Keratinocyte (primary cell): ENCODE results near the gene CBARP. TPM values are rescaled to one million over a fixed set of nuclear protein-coding genes. Genes with fewer than 3 reads are reported as not detected.

Experiments
- DNase-seq: peaks from one replicate; pipeline ENCODE4 v3.0.0-alpha.2; 2011; ENCODE audit warnings: low read depth, missing footprints, low spot score
- FAIRE-seq: peaks from 2 replicates; lab custom pipeline; 2011; peaks lifted over from hg19 to GRCh38; lab: Jason Lieb, UNC
- H2AFZ ChIP-seq: 2 replicates; pipeline ENCODE4 v1.6.0; 2012; ENCODE audit warnings: low read length, control low read depth, inconsistent platforms; ENCODE audit not compliant: control insufficient read depth
- H3K27ac ChIP-seq: 2 replicates; pipeline ENCODE4 v1.5.1; 2011; ENCODE audit warnings: low read length; ENCODE audit not compliant: control insufficient read depth, insufficient read depth
- H3K27me3 ChIP-seq: 3 replicates; pipeline ENCODE4 v1.6.0; 2011; ENCODE audit warnings: low read length; ENCODE audit not compliant: control insufficient read depth, insufficient read depth; ENCODE audit errors: extremely low read depth
- H3K36me3 ChIP-seq, 2 experiments: 2 replicates in 1 of 2; 3 replicates in 1 of 2; pipeline ENCODE4 v1.5.1; 2011; ENCODE audit warnings: low read length in 2 of 2, mild to moderate bottlenecking in 1 of 2; ENCODE audit not compliant: control insufficient read depth in 2 of 2, insufficient read depth in 2 of 2; ENCODE audit errors: extremely low read depth in 1 of 2
- H3K4me1 ChIP-seq: 3 replicates; pipeline ENCODE4 v1.5.1; 2011; ENCODE audit warnings: low read length; ENCODE audit not compliant: control insufficient read depth, insufficient read depth; ENCODE audit errors: extremely low read depth
- H3K4me2 ChIP-seq: 3 replicates; pipeline ENCODE4 v1.6.0; 2011; ENCODE audit warnings: low read depth, low read length; ENCODE audit not compliant: control insufficient read depth, insufficient read depth; ENCODE audit errors: extremely low read depth
- H3K4me3 ChIP-seq, 3 experiments: fragments of 200-600 bp in 1 of 3; sonication (generic) in 1 of 3; 2 replicates in 2 of 3; 3 replicates in 1 of 3; pipeline ENCODE4 v1.5.1; 2011 to 2016; ENCODE audit warnings: low read length in 3 of 3, mild to moderate bottlenecking in 3 of 3, control low read depth in 2 of 3, inconsistent platforms in 1 of 3, low read depth in 1 of 3, mixed read lengths in 1 of 3, mixed run types in 1 of 3, moderate library complexity in 1 of 3; ENCODE audit not compliant: control insufficient read depth in 2 of 3, insufficient read depth in 2 of 3; ENCODE audit errors: extremely low read depth in 1 of 3
- H3K79me2 ChIP-seq: 2 replicates; pipeline ENCODE4 v1.6.0; 2012; ENCODE audit warnings: low read length; ENCODE audit not compliant: control insufficient read depth, insufficient read depth
- H3K9ac ChIP-seq: 3 replicates; pipeline ENCODE4 v1.6.0; 2011; ENCODE audit warnings: low read length; ENCODE audit not compliant: control insufficient read depth, insufficient read depth; ENCODE audit errors: extremely low read depth
- H3K9me1 ChIP-seq: 3 replicates; pipeline ENCODE4 v1.6.0; 2011; ENCODE audit warnings: low read length; ENCODE audit not compliant: control insufficient read depth, insufficient read depth; ENCODE audit errors: extremely low read depth
- H3K9me3 ChIP-seq: 2 replicates; pipeline ENCODE4 v1.5.1; 2012; ENCODE audit warnings: low read depth, low read length; ENCODE audit not compliant: control insufficient read depth
- H4K20me1 ChIP-seq: 3 replicates; pipeline ENCODE4 v1.6.0; 2011; ENCODE audit warnings: low read length; ENCODE audit not compliant: control insufficient read depth, insufficient read depth; ENCODE audit errors: extremely low read depth
- CTCF ChIP-seq, 3 experiments: IDR thresholded peaks in 1 of 3; conservative IDR thresholded peaks in 1 of 3; optimal IDR thresholded peaks in 1 of 3; 2 replicates in 2 of 3; 3 replicates in 1 of 3; pipeline versions ENCODE3 to v1.5.1; 2011; ENCODE audit warnings: low read length in 3 of 3, mild to moderate bottlenecking in 3 of 3, moderate library complexity in 2 of 3, control low read depth in 1 of 3, inconsistent platforms in 1 of 3; ENCODE audit not compliant: insufficient read depth in 2 of 3; ENCODE audit errors: extremely low read depth in 1 of 3
- EZH2 ChIP-seq: IDR thresholded peaks from one replicate; pipeline ENCODE4 v1.6.1; 2012; ENCODE audit warnings: inconsistent platforms, mild to moderate bottlenecking, low read length, moderate library complexity
- dilution Hi-C: fragments of 300-500 bp; cut with MboI; formaldehyde crosslinking; loops from one replicate; pipeline ENCODE4 v1.7.0; 2020; ENCODE audit warnings: low sequenced_read_pairs; ENCODE audit not compliant: extremely low pct_ligation_motif_present
- polyA plus RNA-seq, 5 experiments: library from polyadenylated mRNA; depleted of rRNA in 3 of 5; stranded (reverse) in 3 of 5; stranded (forward) in 1 of 5; unstranded in 1 of 5; fragments of >200 nt; gene quantifications; 1 replicate in 1 of 5; 2 replicates in 3 of 5; 3 replicates in 1 of 5; pipeline versions ENCODE4 v1.2.1 to v1.2.3, GENCODE V29; 2011 to 2012; ENCODE audit warnings: missing spikeins in 2 of 5, low read depth in 1 of 5, low replicate concordance in 1 of 5

CBARP gene
- polyA plus RNA-seq, 1 donor (not counting 4 experiments of a cell fraction or from before 2014, with no cell fraction given) = 0.93 TPM

DNA sequence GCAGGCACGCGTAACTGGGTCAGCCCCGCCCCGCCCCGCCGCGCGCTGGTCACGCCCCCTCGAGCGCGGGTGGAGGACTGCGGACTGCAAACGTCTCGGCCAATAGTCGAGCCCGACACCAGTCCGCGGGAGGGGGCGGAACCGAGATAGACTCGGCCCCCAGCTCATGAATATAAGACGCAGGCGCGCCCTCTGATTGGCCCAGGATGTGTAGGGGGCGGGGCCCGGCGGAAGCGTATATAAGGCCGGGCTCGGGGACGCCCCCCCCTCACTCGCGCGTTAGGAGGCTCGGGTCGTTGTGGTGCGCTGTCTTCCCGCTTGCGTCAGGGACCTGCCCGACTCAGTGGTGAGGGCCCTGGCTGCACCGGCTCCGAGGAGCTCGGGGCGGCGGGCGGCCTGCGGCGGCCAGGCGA lies 31.3 kb upstream of the CBARP start, which contains the start of gene CIRBP:
Gene CIRBP (plus strand): TSS at position 268 of the 413 bp plus-strand sequence. CDS start 1,602 bp downstream, outside the sequence.
- H3K79me2 ChIP-seq = peaks cover 40% of the 10 kb centered on the region
- FAIRE-seq (no peak), DNase-seq (peak; percentile 95)
- no peak for TF ChIP-seq EZH2
- no peak for TF ChIP-seq CTCF (optimal IDR thresholded peaks at IDR 0.05 in 1 of 3, IDR thresholded peaks at IDR 0.05 in 1 of 3, conservative IDR thresholded peaks at IDR 0.05 in 1 of 3; ENCODE audit: extremely low read depth in 1 of 3, insufficient read depth in 2 of 3, low read length in 3 of 3)
- peak within 1 kb of the TSS; percentile 83 for H3K9ac ChIP-seq
- peak within 1 kb of the TSS; percentile 99 for H3K4me2 ChIP-seq
- H3K9me3 ChIP-seq = no peaks in the 10 kb centered on the region
- dilution Hi-C loops = no loop called here
- H2AFZ ChIP-seq = no peak within 1 kb of the TSS
- peaks cover 2% of the 10 kb centered on the region for H3K9me1 ChIP-seq
- H3K4me3 ChIP-seq = peak within 1 kb of the TSS; percentile 46 to 85 (median 84)
- peaks cover 26 to 39% of the 10 kb centered on the region in 2 experiments for H3K36me3 ChIP-seq
- peak within 1 kb of the TSS; percentile 89 for H3K27ac ChIP-seq
- peaks cover 57% of the 10 kb centered on the region for H3K4me1 ChIP-seq
- H4K20me1 ChIP-seq = no peaks in the 10 kb centered on the region
- peaks cover 4% of the 10 kb centered on the region for H3K27me3 ChIP-seq

DNA sequence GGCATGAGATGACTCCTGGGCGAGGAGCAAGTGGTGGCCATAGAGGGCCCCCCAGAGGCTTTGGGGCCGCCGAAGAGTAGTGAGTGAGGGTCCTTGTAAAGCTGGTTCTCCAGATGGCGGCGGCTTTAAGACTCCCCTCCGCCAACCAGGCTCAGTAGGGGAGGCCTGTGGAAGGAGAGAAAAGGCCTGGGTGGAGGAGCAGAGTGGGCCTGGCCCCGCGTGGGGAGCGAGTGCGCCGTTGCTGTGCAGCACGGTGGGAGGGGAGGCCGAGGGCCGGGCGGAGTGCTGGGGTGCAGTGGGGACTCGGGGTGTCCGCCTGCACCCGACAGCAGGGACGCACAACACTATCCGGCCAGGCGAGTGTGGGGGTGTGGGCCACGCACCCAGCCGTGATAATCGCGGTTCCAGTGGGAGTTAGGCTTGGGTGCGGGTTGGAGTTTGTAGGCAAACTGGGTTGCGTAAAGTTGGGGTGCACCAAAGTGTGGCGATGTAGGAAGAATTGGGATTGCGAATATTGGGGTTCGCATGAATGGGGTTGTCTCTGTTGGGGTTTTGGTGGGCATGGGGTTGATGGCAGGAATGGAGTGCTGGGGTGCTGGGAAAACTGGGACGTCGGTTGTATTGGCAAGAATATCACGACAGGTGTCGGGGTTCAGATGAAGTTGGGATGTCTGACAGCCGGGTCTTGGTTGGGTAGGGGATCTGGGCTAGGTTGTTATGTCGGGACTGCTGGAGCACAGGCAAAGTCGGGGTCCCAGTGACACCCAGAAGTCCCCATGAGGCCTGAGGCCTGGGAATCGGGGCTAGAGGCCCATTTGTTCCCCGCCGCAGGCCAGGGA lies 30.6 kb upstream of the CBARP start:
- H3K9ac ChIP-seq = peak overlapping the region; percentile 33
- no peaks in the 10 kb centered on the region for H3K9me3 ChIP-seq
- peaks cover 21 to 33% of the 10 kb centered on the region in 2 experiments for H3K36me3 ChIP-seq
- H3K27ac ChIP-seq = no peak overlapping the region
- no peak for TF ChIP-seq EZH2
- no peak for TF ChIP-seq CTCF (optimal IDR thresholded peaks at IDR 0.05 in 1 of 3, IDR thresholded peaks at IDR 0.05 in 1 of 3, conservative IDR thresholded peaks at IDR 0.05 in 1 of 3; ENCODE audit: extremely low read depth in 1 of 3, insufficient read depth in 2 of 3, low read length in 3 of 3)
- no peak overlapping the region for H2AFZ ChIP-seq
- dilution Hi-C loops = no loop called here
- no peaks in the 10 kb centered on the region for H4K20me1 ChIP-seq
- DNase-seq = no peak
- H3K27me3 ChIP-seq = peaks cover 4% of the 10 kb centered on the region
- peak overlapping the region; percentile 60 for H3K4me2 ChIP-seq
- H3K79me2 ChIP-seq = peaks cover 34% of the 10 kb centered on the region
- no peak overlapping the region for H3K4me3 ChIP-seq
- H3K4me1 ChIP-seq = peaks cover 52% of the 10 kb centered on the region
- no peak for FAIRE-seq
- H3K9me1 ChIP-seq = peaks cover 2% of the 10 kb centered on the region
